GM21825 (cell line): ENCODE data around the gene NCF2.
"Not testable (repeated sequence)": the region's sequence is repeated elsewhere in the genome, so short reads cannot be mapped to it uniquely, and the experiment has no call there.

Experiments used
- ATAC-seq: cut with Tn5 transposase; IDR thresholded peaks from one replicate; pipeline ENCODE4 v1.9.1; 2021; ENCODE audit warnings: mild to moderate bottlenecking, moderate library complexity; ENCODE audit not compliant: unreplicated experiment

Gene NCF2, protein sequence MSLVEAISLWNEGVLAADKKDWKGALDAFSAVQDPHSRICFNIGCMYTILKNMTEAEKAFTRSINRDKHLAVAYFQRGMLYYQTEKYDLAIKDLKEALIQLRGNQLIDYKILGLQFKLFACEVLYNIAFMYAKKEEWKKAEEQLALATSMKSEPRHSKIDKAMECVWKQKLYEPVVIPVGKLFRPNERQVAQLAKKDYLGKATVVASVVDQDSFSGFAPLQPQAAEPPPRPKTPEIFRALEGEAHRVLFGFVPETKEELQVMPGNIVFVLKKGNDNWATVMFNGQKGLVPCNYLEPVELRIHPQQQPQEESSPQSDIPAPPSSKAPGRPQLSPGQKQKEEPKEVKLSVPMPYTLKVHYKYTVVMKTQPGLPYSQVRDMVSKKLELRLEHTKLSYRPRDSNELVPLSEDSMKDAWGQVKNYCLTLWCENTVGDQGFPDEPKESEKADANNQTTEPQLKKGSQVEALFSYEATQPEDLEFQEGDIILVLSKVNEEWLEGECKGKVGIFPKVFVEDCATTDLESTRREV

DNA sequence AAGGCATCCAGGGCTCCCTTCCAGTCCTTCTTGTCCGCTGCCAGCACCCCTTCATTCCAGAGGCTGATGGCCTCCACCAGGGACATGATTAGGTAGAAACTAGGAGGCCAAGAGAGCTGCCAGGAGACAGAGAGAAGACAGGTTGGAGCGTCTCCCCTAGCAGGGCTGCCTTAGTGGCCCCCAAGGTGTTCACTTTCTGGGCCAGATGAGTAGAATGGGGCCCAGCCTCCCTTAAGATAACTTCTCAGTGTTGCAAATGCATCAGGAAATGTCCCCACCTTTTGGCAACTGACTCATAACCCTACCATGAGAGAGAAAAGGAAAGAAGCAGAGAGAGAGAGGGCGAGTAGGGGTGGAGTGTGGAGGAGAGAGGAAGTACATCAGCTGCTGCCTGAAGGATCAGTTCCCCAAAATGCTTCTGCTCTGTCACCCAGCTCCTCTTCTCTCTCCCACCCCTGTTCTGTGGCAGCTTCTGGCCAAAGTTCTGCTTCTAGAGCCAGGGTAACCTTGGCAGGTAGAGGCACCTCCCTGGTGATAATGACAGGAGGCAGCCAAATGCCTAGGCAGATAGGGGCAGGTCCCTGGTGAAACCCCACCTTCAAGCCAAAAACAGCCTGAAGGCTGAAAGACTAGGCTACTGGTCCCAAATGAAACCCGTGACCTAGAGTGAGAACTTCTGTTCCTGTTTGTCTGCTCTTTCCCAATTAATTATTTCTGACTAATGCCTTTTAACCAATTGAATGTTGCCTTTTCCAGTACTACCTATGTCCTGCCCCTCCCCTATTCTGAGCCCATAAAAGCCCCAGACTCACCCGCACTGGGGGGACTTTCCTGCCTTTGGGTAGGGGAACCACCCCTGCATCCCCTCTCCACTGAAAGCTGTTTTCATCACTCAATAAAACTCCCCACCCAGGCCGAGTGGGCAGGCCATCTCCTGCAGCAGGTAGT, at the start of gene NCF2:
TSS of gene NCF2 (minus strand) at position 216 of the 948 bp plus-strand sequence. CDS start at position 86, 130 bp downstream.
- peak; percentile 79 for ATAC-seq

DNA sequence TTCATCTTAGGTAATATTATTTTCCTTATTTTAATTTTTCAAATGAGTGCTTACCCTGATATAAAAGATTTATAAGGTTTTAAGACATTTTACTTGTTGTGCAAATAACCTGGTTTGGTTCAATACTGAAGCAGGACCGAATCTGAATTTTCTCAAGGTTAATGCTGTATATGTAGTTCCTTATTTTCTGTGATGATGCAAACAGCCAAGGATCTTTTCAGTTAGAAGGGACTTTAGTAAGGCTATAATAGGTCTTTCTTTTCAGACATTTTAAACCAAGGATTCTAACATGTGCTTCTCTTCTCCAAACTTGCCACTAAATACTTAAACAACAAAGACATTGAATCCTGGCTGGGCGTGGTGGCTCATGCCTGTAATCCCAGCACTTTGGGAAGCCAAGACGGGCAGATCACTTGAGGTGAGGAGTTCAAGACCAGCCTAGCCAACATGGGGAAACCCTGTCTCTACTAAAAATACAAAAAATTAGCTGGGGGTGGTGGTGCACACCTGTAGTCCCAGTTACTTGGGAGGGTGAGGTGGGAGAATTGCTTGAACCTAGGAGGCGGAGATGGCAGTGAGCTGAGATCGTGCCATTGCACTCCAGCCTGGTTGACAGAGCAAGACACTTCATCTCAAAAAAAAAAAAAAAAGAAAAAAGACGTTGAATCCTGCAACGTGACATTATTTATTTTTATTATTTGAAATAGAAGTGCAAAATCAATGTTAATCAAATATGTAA, 48.6 kb upstream of the NCF2 start:
- no peak for ATAC-seq

DNA sequence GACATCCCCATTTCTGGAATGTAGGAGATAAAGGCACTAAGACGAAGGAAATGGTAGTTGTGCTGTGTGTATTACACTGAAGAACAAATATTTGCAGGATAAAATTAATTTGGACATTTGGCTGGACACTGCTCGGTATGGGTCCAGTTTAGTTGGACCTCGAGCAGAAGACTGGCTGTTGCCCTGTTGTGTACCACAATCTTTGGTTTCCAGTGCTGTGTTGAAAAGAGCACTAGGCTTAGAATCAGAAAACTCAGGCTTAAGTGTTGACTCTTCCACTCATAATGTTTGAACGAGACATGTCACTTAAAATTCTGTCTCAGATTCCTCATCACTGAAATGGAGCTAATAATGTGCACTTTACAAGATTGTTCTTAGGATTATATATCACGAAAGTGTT, 46.5 kb upstream of the NCF2 start:
- ATAC-seq = no peak

DNA sequence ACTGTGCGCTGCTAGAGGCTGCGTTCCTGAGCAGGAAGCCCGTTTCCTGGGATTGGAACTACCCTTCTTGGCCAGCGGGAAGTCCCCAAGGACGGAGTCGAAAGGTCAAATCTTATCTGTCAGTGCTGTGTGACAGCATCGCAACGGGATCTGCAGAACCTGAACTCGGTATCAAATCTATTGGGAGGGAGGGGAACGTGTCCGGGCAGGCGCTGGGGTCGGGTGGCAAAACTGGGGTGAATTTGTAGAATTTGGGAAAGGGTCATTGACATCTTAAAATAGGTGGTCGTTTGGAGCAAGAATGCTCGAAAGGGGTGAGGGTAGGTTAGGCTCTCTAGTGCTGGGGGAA, 46.0 kb upstream of the NCF2 start:
- no peak for ATAC-seq

DNA sequence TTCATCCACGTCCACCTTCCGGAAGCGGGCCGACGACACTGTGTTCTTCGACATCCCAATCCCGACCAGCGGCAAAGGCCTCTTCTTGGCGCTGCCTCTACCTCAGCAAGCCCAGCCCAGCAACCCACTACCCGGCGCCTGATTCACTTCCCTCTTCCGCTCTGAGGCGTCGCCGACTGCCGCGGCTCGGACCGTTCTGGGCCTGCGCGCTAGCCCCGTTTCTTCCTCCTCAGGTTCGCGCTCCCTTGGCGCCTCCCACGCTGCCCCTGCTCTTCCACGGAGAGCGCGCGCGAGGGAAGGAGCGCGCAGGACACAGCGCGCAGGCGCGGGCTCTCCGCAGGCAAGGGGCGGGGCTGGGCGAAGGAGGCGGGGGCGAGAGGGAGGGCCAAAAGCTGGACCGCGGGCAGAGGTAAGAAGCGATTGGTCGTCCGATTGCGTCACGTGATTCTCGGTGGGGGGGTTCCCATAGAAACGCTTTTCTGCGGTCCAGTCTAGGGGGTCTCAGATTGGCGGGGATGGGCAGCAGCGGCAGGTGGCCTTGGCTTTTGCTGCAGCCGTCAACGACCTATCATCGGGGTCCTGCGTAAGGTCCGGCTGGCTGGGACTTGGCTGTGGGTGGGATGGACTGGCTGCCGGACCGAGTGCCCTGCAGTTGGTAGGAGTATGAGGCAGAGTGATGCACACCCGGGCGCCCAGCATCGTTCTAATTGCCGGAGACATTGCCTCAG, 45.5 kb upstream of the NCF2 start, which contains the start of gene ARPC5:
TSS of gene ARPC5 (minus strand) at position 178 of the 728 bp plus-strand sequence. CDS start at position 54, 124 bp downstream.
- ATAC-seq = peak; percentile 90

DNA sequence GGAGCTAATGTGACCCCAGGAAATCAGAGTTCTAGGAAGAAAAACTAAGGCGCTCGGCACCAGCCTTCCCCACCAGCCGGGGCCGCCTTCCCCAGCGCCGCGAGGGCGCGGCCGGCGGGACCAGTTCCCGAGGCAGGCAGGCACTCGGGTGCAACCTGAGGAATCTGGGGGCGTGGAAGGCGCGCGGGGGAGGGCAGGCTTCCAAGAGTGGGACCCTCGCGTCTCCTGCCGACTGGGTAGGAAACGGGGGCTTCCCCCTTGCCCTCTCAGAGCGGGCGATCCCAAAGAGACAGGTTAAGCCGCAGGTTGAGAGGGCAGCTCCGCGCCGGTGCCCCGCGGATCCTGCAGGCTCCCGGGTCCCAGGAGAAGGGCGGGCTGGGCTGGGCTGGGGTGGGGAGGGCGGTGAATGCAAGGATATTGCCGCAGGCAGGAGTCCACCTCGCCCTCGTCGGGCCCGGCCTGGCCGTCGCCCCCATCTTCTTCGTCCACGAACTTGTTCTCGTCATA, 44.9 kb upstream of the NCF2 start:
- peak; percentile 11 for ATAC-seq

DNA sequence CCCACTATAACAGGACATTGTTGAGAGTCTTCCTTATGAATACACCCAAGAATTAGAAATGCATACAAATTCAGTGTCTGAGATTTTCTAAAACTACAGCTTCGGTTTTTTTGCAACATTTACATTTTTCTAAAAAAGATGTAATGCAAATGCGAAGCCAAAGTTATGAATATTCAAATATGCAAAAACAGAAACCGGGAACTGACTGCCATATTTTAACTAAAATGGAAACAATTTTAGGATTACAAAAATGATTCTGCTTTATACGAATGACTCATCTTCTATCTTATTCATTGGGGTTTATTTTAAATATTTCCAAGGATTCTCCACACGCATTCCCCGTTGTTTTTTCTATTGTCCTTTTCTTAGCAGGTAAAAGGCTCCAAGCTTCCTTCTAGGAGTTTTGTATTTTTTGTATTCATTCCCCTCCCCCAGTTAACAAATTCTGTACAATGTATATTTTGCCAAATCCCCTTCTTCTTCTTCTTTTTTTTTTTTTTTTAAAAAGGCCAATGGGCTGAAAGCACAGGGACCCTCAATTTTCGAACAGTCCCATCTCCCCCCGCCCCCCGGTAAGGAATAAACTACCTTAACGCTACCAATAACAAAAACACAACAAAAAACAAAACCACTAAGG, 44.3 kb upstream of the NCF2 start:
- no peak for ATAC-seq

DNA sequence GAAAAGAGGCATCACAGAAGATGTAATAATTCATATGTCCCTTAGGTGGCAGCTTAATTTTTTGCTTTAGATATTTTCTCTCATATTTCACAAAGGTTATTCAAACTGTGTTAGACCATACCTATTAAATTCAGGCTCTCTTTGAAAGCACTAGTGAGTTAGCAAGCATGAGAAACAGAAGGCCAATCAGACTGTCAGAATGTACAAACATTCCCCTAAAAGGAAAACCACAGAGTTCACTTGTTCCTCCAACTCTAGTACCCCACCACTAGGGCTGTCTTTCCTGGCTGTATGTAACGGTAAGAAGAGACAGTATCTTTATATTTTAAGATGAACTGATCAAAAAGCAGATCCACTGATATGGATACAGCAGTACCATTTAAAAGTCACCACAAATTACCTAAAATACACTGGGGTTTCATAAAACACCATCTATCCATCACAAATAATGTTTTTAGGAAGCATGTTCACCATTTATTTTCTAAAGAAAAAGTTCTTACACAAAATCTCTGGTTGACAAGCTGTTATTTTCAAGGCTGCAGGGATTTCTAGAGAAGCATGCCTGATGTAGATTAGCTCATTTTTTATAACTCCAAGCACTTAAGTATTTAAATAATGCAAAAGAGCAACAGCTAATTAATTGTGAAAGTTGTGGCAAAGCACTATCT, 43.6 kb upstream of the NCF2 start:
- peak; percentile 40 for ATAC-seq

DNA sequence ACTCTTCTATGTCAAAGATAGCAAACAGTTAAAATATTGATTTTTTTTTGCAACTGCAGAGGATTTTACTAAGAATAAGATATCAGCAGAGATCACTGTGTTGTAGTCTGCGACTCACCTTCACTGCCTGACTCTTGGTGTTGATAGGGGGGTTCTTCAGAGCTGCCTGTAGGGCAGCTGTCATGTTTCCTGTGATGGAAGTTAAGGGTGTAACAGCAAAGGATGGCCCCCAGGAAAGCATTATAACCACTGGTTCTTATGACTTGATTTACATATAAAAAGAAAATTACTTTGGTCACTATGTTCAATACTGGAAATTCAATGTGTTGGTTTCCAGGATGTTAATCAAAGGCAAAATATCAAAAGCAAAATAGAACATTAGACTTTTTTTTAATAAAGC, 42.7 kb upstream of the NCF2 start:
- ATAC-seq = no peak

DNA sequence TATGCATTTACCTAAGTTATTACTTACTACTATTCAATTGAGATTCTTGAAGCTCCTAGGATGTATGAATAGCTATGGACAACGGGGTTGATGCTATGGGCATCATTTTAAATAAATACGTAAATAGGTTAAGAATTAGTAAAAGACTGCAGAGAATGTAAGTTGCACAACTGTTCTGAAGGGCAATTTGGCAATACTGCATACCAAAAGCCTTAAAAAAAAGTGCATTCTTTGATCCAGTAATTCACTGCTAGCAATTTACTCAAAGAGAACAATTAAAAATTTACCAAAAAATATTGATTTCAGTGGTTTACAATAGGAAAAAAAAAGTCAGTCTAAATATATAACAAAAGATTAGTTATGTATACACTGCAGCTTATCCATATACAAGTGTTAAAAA, 41.9 kb upstream of the NCF2 start:
- ATAC-seq = no peak

DNA sequence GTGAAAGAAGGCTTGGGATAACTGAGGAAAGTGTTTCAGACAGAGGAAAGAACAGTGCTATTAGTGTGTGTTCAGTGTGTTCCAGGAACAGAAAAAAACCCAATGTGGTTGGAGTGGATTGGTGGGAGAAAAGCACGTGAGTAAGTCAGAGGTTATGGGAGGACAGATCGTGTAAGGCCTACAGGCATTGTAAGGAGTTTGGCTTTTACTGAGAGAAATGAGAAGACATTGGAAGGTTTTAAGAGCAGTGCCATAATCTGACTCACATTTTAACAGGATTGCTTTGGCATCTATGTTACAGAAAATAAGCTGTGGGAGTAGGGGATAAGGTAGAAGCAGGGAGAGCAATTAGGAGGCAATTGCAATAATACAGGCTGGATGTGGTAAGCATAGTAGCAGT, 40.5 kb upstream of the NCF2 start:
- no peak for ATAC-seq

DNA sequence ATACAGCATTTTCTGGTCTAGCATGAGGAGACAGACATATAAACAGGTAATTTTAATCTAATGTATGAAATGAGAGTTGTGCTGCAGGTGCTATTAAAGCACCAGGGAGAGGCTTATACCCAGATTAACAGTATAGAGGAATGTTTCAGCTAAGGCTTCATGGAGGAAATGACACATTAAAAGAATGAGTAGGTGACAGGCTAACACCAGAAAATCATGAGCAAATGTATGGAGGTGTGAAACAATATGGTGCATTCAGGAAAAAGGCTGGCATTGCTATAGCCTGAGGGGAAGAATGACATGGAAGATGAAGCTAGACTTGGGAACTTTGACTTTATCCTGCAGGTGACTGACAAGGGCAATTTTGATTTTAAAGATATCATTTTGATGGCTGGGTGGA, 38.3 kb upstream of the NCF2 start:
- no peak for ATAC-seq

DNA sequence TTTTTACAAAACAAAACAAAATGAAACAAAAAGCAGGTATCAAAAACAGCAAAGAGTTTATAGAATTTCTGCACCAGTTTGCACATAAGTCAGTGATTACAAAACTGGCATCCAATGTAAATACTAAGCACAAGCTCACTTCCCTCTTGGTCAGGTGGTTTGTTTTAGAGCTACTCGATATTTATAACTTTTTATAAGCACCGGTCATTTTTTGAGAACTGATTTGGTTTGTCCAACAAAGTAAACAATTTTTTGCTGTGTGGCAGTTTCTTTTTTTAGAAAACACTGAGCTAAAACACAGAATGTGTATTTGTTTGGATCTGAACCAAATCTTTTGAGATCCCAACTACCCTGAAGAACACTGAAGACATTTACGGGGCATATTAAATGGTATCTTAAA, 36.0 kb upstream of the NCF2 start:
- not testable (repeated sequence) for ATAC-seq

DNA sequence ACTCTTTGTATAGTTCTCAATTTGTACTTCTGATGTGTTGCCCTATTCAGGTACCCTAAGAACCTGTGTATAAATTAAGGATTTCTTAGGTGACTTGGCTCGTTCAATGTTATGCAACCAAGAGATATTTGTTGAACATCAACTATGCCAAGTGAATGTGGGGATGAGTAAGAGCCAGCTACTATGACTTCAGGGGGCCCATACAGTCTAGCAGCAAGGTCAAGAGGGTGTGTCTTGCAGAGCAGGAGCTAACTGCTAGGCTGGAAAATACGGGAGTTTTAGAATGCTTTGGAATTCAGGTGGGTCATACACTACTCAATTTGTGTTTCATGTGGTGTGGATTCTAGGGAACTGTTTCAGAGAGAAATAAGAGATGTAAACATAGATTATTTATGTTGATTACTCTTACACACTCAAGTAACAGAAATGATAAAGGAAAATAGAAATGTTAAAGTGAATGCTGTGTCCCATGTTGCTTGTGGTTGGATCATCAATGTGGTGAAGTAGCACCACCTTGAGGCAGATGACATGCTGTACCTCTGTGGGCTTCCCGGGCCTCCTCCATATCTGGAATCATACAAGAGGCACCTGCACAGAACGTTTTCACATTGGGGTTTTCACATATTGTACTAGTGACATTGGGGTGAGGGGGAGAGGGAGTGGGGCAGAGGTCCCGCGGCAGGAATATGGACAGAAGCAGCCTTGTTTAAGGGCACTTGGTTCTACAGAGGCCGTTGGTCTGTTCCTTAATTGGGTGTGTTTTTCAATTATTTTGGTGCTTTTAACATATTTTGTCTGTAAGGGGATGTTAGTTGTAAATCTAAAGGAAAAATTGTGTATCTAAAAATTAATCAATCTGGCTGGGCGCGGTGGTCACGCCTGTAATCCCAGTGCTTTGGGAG, 32.9 kb upstream of the NCF2 start:
- peak; percentile 88 for ATAC-seq

DNA sequence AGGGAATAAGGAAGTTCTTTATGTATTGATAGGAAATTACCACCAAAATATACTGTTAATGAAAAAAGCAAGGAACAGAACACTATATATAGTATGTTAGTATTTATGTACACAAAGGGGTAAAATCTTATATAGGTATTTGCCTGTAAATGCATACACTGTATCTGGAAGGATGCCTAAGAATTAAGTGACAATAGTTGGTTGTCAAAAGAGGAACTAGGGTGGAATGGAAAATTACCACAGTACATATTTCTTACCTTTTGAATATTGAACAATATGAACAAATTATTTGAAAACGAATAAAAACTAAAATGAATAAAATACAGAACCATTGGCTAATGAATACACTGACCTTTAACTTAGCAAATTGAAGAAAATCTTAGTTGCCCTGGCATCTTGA, 31.8 kb upstream of the NCF2 start:
- no peak for ATAC-seq

DNA sequence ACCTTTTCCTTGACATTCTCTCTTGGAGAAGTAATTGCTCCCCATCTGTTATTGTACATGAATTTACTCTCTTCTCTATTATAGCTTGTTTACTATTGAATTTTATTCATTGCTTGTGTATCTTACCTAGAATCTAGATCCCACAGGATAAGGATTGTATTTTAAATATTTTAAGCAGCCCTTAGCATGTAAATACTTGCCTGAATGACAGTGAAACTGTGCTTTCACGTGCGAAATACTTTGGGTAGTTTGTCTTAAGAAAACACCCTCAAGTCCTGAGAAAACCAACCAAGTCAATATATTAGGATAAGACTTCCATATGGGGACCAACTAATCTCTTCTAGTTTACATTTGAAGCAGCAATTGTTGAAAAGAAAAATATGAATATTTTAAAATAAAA, 30.1 kb upstream of the NCF2 start:
- ATAC-seq = no peak

DNA sequence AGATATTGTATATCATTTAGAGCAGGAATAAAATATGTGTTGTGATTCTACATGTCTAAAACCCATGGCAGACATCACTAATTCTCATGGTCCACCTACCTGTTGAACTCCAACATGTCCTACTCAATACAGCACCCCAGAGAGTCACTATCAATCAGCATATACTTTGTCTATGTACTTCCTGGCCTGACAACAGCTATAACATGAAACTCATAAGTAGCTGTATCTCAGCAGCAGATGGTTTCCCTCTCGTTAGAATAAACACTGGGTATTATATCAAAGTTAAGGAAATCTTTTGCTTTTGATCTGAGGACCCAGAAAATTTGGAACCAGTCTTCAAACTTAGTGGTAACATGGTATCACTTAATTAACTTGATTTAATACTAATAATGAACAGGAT, 29.5 kb upstream of the NCF2 start:
- ATAC-seq = no peak

DNA sequence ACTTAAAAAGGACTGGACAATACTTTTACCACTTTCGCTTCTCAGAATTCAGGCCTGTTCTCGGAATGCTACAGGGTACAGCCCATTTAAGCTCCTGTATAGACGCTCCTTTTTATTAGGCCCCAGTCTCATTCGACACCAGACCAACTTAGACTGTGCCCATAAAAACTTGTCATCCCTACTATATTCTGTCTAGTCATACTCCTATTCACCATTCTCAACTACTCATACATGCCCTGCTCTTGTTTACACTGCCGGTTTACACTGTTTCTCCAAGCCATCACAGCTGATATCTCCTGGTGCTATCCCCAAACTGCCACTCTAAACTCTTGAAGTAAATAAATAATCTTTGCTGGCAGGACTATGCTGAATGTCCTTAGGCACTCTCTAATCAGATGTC, 27.9 kb upstream of the NCF2 start:
- ATAC-seq = not testable (repeated sequence)
